Heart left ventricle (tissue), 16 donors: Measurements from ENCODE around the gene FAM72B. TPM values are rescaled to one million over a fixed set of nuclear protein-coding genes. Genes with fewer than 3 reads are reported as not detected.
"Not testable (repeated sequence)": the region's sequence is repeated elsewhere in the genome, so short reads cannot be mapped to it uniquely, and the experiment has no call there.

Experiments
- ATAC-seq, 4 donors: fragments of 200-7000 bp; cut with Tn5 transposase; one replicate each; pipeline ENCODE4 v1.9.1; 2020 to 2022; ENCODE audit warnings: moderate library complexity in 4 of 4, mild to moderate bottlenecking in 3 of 4, moderate number of reproducible peaks in 1 of 4
- DNase-seq, 5 donors: peaks; one replicate each; pipeline ENCODE4 v3.0.0-alpha.2; 2020
- H3K27ac ChIP-seq, 12 donors: fragments of 200-600 bp; sonication (generic) in 4 of 12; one replicate each; pipeline versions ENCODE4 v1.5.0 to v1.8.0; 2016 to 2022; ENCODE audit warnings: mild to moderate bottlenecking in 2 of 12
- H3K27me3 ChIP-seq, 9 donors: fragments of 200-600 bp; sonication (generic) in 2 of 9; one replicate each; pipeline versions ENCODE4 v1.5.1 to v1.8.0; 2016 to 2022; ENCODE audit warnings: mild to moderate bottlenecking in 3 of 9
- H3K36me3 ChIP-seq, 9 donors: fragments of 200-600 bp; sonication (generic) in 2 of 9; one replicate each; pipeline versions ENCODE4 v1.5.0 to v1.8.0; 2018 to 2022; ENCODE audit warnings: mild to moderate bottlenecking in 2 of 9
- H3K4me1 ChIP-seq, 12 donors: fragments of 200-600 bp; sonication (generic) in 4 of 12; one replicate each; pipeline versions ENCODE4 v1.5.0 to v1.8.0; 2016 to 2022; ENCODE audit warnings: mild to moderate bottlenecking in 3 of 12
- H3K4me3 ChIP-seq, 12 donors: fragments of 200-600 bp; sonication (generic) in 4 of 12; one replicate each; pipeline versions ENCODE4 v1.5.0 to v1.8.0; 2017 to 2022; ENCODE audit warnings: mild to moderate bottlenecking in 9 of 12, moderate library complexity in 4 of 12
- H3K9me3 ChIP-seq, 12 donors: fragments of 200-600 bp; sonication (generic) in 4 of 12; one replicate each; pipeline versions ENCODE4 v1.5.0 to v1.8.0; 2016 to 2022; ENCODE audit warnings: mild to moderate bottlenecking in 1 of 12
- WGBS, 4 donors: extraction: QIAGEN DNeasy Blood & Tissue Kit in 2 of 4; methylation state at CpG; one replicate each; pipeline versions ENCODE4 v1.1.5 to v1.1.7; 2013 to 2018; 5-methylcytosine and 5-hydroxymethylcytosine counted together
- intact Hi-C, 10 donors: fragments of 100-400 bp; cut with DNase I; formaldehyde crosslinking; loops; one replicate each; pipeline versions ENCODE4 v1.11.1 to v1.14.2; 2022
- polyA plus RNA-seq, 2 donors: library from polyadenylated mRNA; stranded (reverse); fragments of 200-250 nt; gene quantifications; one replicate each; pipeline ENCODE4 v1.2.3, GENCODE V29; 2013
- total RNA-seq, 9 donors: library from RNA; depleted of rRNA in 2 of 9; stranded (reverse); fragments of >200 nt in 2 of 9; fragmentation: NEBNext Ultra II Directional in 3 of 9; extraction: Animal tissue kit (Norgen Biotek cat#: 25700) in 3 of 9; gene quantifications; one replicate each; pipeline versions ENCODE4 v1.1.0 to v1.2.4, GENCODE V29; 2016 to 2023
- TF ChIP-seq, protein P1 (sequence below), 12 donors: fragments of 200-600 bp; sonication (generic) in 4 of 12; IDR thresholded peaks; one replicate each; pipeline versions ENCODE4 v1.5.0 to v1.8.0; 2018 to 2022; ENCODE audit warnings: antibody characterized with exemption in 12 of 12, mild to moderate bottlenecking in 5 of 12
- donor health status: ischemic (EF 13 %, LVEDD 7.1; RV severe dilation, severe dysfunction).
- donor health status: healthy with polysubstance abuse.
- donor health status: DM: no; HTN: yes; CAD: no.
- donor health status: DM: no; HTN: no; CAD: no.
- donor health status: ischemic (EF 25% LVEDD 6.9; RV normal size, moderate dysfunction).
- donor health status: ischemic (EF 25% LVEDD 5.7; RV mildly dilated, moderate dysfunction).
- donor health status: healthy.
- donor health status: DM: yes; HTN: yes; CAD: no.
- donor health status: ischemic (EF 35%, LVEDD 5.7; RV mildly dilated, moderate dysfunction).
- donor health status: nonischemic (EF 11% LVEDD 7.7; RV severe dilation, severe dysfunction).
- donor health status: DM: yes; HTN: yes; CAD: no.
- donor health status: PGD.
- donor health status: ischemic (EF 29% LVEDD 5.4; RV normal size, mild dysfunction).
- donor health status: nonischemic (EF 23%, LVEDD 6.1; RV moderate dilation, normal function).

The FAM72B gene
- total and polyA plus RNA-seq, 11 donors = 0.14 to 2.1 (median 0.44) TPM; not detected in 4

DNA sequence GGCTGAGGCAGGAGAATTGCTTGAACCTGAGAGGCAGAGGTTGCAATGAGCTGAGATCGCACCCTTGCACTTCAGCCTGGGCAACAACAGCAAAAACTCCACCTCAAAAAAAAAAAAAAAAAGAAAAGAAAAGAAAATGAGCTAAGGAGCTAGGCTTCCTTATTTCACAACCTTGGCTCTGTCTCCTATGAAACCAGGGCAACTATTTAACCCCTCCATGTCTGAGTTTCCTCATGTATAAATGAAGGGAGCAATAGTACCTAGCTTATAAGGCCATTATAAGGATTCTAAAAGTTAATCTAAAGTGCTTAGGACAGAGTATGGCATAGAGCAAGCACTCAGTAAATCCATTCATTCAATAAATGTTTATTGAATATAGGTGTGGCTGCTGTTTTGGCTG is 32.8 kb downstream of the FAM72B start:
- WGBS, 4 donors = 63 to 89% (median 77%) methylated on average over 1 of the region's 1 CpG
- H3K4me1 ChIP-seq, H3K27ac ChIP-seq, H3K9me3 ChIP-seq, intact Hi-C loops, H3K4me3 ChIP-seq, H3K36me3 ChIP-seq, H3K27me3 ChIP-seq: not testable (repeated sequence)
- ATAC-seq (peak in 1 of 4 donors; percentile 54), DNase-seq (peak in 1 of 5 donors; percentile 8)

DNA sequence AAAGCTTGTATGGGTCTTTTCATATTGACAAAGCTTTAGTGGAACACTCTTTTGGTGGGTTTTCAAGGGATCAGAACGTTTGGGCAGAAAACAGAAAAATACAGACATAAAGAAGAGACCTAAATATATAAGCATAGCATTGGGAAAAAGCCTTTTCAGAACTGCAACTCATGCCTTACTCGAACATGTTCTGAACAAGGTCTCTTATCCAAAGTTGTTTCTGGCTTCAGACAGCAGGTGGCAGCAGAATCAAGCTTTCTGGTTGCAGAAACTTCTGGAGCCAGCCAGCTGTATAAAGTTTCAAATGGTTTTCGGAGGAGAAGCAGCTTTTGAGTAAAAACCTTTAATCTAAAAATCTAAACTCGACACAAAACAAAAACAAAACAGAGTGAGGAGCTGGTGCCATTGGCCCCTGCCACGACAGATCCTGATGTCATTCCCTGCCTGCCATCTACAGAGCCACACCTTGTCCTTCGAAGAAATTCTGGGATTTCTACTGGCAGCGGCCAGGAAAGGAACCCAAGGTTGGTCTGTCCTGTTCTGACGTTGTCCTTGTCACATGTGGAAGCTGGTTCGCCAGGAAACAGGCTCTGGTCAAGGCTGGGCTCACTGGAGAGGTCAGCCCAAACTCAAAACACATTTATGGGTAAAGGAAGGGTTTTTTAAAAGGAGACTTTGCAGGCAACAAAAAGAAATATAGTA is 35.5 kb downstream of the FAM72B start:
- H3K36me3 ChIP-seq, DNase-seq, H3K4me1 ChIP-seq, intact Hi-C loops, H3K9me3 ChIP-seq, H3K4me3 ChIP-seq, H3K27me3 ChIP-seq, H3K27ac ChIP-seq: not testable (repeated sequence)
- TF ChIP-seq, protein P1, sequence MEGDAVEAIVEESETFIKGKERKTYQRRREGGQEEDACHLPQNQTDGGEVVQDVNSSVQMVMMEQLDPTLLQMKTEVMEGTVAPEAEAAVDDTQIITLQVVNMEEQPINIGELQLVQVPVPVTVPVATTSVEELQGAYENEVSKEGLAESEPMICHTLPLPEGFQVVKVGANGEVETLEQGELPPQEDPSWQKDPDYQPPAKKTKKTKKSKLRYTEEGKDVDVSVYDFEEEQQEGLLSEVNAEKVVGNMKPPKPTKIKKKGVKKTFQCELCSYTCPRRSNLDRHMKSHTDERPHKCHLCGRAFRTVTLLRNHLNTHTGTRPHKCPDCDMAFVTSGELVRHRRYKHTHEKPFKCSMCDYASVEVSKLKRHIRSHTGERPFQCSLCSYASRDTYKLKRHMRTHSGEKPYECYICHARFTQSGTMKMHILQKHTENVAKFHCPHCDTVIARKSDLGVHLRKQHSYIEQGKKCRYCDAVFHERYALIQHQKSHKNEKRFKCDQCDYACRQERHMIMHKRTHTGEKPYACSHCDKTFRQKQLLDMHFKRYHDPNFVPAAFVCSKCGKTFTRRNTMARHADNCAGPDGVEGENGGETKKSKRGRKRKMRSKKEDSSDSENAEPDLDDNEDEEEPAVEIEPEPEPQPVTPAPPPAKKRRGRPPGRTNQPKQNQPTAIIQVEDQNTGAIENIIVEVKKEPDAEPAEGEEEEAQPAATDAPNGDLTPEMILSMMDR (IDR thresholded peaks at IDR 0.05) = peak in 3 of 12 donors; percentile 22 to 38 (median 25)
- WGBS, 4 donors = 0% methylated on average over 2 of the region's 9 CpGs
- peak in 3 of 4 donors; percentile 64 to 74 (median 71) for ATAC-seq

DNA sequence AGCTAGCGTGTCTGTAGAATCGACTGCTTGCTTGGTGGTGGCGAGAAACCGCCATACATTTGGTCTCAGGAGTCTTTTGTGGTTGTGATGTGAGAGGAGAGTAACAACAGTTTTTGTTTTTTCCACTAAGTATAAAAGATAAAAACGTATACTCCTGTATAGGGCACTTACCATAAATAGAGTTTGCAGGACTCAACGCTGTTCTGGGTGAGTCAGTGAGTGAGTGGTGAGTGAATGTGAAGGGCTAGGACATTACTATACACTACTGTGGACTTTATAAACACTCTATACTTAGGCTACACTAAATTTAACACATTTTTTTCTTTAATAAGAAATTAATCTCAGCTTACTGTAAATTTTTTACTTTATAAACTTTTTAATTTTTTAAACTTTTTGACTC is 43.7 kb downstream of the FAM72B start:
- DNase-seq, intact Hi-C loops, H3K4me3 ChIP-seq, H3K27ac ChIP-seq, H3K27me3 ChIP-seq, H3K36me3 ChIP-seq, H3K4me1 ChIP-seq, H3K9me3 ChIP-seq, ATAC-seq: not testable (repeated sequence)
- no CpG with 5 or more reads among the region's 6 CpGs for WGBS, 4 donors

DNA sequence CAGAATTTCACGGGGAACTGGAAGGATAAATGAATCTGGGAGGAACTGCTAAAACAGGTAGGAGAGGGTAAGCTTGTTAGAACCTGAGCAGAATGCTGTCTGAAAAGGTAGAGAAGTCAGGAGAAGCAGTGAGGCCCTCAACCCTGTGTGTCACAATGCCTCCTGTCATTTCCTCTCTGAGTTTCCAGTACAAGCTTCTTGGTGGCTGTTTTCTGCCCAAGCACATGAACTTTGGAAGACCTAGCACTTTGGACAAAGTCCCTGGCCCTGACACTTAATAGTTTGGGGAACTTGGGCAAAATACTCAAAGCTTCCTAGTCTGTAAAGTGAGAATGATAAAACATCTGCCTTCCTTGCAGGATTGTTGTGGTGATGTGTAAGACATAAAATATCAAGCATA is 52.6 kb downstream of the FAM72B start:
- H3K4me1 ChIP-seq, H3K27ac ChIP-seq, DNase-seq, H3K27me3 ChIP-seq, intact Hi-C loops, ATAC-seq, H3K9me3 ChIP-seq, H3K4me3 ChIP-seq, H3K36me3 ChIP-seq: not testable (repeated sequence)
- WGBS, 4 donors = no CpG with 5 or more reads among the region's 1 CpG

DNA sequence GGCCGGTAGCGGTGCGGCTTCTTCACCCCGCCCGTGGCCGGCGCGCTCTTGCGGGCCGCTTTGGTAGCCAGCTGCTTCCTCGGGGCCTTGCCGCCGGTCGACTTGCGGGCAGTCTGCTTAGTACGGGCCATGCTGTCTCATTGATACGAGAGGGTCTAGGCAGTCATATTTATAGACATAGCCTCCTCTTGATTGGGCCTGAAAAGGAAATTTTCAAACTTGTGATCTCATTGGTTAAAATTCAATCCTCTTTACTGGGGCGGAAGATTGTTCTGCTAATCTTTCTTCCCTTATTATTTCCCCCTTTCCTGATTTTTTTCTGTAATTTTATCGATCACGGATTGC is 65.7 kb downstream of the FAM72B start:
- intact Hi-C loops, H3K9me3 ChIP-seq, H3K27me3 ChIP-seq, H3K36me3 ChIP-seq, H3K4me1 ChIP-seq, DNase-seq: not testable (repeated sequence)
- 0 to 12% (median 2%) methylated on average over 3 to 17 of the region's 20 CpGs for WGBS, 4 donors
- H3K4me3 ChIP-seq = peak overlapping the region; percentile 23 to 65 (median 52)
- peak in 3 of 4 donors; percentile 40 to 58 (median 44) for ATAC-seq
- H3K27ac ChIP-seq = peak overlapping the region in 10 of 12 donors; percentile 34 to 75 (median 56)

Other genes with a start within 250 kb of the FAM72B start
- 10 to 100 TPM in 4 of 9 donors, 1 to 10 TPM in 5; 5.5 to 23.2 (median 8.9) TPM for gene SRGAP2C, start 635 bp upstream of the FAM72B start, total RNA-seq
- 1 to 10 TPM; 2.2 to 4.4 TPM for gene SRGAP2C, start 635 bp upstream of the FAM72B start, polyA plus RNA-seq